Femur (tissue), 1 donor: ENCODE data around the gene VWA8.
"Not testable (repeated sequence)": the region's sequence is repeated elsewhere in the genome, so short reads cannot be mapped to it uniquely, and the experiment has no call there.

Experiments
- DNase-seq: peaks from one replicate; pipeline ENCODE4 v3.0.0-alpha.2; 2017

Gene VWA8

DNA sequence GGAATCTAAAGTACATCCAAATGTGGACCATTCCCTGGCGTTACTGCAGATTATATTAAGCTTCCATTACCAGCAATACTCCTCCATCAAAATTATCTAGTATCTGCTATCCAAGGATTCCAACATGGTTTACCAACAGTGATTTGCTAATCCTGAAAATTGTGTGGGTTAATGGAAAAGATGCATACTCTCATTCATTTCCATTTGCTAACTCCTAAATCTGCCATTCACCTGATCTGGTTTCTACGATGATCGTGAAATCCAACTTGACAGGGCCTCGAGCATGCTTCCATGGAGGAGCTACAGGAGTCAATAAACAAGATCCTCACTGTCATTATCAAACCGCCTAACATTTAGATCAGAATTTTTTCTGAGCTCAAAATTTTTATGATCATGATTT lies 382.5 kb downstream of the VWA8 start:
- DNase-seq = no peak

DNA sequence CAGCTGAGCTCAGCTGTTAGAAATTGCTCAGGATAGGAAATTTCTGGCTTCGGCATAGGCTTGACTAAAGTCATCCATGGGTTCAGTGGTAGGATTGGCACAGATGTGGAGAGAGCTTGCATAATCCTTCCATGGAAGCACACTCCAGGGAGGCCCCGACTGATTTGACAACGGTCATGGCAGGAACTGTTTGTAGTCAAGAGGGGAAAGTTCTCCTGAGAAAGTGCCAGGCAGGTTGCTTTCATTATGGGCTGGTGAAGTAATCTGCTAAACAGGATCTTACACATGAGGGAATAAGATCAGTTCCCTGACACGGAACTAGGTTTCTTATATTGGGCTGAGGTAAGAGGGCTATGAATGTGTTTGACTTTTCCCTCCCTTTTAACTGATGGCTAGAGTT lies 383.5 kb downstream of the VWA8 start:
- peak; percentile 47 for DNase-seq

- DNase-seq = not testable (repeated sequence)
Observed at GRCh38 chr13:41573640-41574039, 387.3 kb downstream of the VWA8 start.

DNA sequence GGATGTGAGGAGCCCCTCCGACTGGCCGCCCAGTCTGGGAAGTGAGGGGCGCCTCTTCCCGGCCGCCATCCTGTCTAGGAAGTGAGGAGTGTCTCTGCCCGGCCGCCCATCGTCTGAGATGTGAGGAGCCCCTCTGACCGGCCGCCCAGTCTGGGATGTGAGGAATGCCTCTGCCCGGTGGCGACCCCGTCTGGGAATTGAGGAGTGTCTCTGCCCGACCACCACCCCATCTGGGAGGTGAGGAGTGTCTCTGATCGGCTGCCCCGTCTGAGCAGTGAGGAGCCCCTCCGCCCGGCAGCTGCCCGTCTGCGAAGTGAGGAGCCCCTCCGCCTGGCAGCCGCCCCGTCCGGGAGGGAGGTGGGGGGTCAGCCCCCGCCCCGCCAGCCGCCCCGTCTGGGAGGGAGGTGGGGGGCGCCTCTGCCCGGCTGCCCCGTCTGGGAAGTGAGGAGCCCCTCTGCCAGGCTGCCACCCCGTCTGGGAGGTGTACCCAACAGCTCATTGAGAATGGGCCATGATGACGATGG lies 389.0 kb downstream of the VWA8 start:
- DNase-seq = not testable (repeated sequence)

DNA sequence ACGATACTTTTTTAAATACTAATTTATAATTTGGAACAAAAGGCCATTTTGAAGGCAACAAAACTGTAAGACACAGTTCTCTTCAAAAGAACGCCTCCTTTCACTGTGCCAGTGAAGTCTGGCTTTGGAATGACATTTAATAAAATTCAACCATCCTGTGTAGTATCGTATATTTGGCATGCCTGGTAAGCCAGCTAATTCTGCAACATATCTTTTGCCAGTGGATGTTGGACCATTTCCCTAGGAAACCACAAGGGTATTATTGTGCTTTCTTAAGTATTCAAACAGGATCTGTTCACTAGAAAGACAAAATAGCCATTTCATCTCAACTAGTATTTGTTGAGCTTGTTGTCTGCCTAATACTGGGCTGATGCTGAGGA lies 391.9 kb downstream of the VWA8 start:
- DNase-seq = no peak

DNA sequence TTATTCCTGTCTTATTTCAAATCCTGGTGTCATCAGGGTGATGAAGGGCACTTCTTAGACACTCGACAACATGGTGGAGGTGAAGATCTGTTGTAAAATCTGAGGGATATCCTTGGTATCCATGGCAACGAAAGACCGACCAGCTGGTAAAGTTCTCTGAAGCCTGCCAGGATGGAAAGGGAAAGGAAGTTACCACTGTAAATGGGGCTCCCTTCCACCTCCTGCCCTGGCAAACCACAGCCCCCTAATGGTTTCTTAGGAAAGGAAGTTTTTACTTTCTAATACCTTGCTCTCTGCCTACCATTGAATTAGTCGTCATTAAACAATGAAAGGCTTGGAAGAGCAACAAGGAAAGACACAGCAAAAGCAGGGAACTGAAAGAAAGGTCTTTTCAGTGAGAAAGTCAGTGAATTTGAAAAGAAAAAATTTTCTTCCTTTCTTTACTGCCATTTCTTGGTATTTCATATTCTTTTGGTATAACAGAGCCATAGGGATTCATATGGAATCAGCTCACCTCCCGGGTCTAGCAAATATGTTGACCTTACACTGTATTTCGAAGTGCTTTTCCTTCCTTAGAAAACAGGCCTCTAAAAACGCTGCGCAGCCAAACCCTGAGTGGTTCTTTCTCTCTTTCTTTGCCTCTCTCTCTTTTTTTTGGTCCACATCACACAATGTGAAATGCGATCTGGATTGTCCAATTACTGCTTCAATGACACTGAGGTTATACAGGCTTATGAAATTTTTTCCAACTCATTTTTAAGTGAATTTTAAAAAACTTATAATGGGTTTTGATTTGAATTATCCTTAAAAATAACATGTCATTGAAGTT lies 392.6 kb downstream of the VWA8 start:
- DNase-seq = no peak

DNA sequence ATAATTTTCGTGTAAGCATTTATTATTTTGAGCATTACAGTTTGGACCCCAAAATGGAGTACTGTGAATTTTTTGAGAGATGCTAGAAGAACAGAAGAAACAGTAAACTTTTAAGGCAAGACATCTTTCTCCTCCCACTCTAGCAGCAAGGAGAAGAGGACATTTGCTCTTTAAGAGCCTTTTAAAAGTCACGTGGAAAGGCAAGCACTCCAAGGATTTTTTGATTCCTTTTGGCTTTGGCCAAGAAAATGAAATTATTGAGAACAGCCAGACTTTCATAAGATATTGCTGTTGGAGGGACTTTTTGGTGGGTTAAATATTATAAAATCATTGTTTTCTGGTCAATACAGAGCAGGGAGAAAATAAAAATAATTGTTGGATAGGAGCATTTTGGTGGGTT lies 393.5 kb downstream of the VWA8 start:
- no peak for DNase-seq

DNA sequence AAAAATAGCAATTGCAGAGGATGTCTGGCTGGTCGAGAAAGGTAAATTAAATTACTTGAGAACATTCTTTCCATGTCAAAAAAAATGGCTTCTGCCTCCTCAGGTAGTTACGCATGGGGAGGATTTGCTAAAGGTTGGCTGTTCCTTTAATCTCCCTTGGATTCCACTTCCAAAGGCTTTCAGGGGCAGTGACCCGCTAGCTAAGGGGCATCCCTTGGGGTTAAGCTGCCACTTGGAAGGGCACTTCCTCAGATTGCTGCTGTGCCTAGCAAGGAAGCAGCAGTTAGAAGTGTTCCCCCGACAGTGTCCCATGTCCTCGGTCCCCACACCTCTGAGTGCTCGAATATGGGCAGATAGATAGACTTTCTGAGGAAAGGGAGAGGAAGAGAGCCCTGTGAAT lies 395.1 kb downstream of the VWA8 start:
- no peak for DNase-seq

DNA sequence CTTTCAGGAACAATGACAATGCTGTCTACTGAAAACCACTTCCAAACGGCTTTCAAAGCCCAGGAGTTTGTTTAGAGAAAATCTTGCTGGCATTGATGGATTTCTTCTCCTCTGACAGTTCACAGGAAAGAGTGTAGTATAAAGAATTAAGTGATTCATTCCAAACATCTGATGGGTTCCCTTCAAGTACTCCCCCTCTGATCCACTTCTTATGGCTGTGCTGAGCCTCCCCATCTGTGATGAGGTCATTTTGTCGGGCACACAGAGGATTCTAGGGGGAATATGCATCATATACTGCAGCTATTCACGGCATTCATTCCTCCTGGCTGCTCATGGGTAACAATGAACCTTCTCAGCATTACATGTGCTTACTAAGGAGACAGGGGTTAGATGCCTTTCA lies 395.7 kb downstream of the VWA8 start:
- DNase-seq = peak; percentile 61

DNA sequence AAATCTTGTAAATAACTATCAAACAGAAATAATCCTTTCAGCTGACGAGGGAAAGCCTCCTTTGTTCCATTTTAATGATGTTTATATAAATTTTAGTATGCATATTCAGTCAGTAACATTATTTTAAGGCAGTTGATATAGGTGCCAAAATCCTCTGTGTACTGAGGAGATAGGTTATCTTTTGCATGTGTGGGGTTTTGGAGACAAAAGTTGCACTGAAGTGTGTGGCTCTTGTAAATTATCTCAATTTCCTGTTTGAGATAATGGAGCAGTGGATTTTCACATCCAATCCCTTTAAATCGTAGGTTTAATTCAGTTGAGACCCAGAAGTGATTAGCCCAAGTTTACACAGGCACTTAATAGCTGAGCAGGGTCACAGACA lies 396.9 kb downstream of the VWA8 start:
- no peak for DNase-seq

GRCh38 chr13:41563341-41563983 lies 397.4 kb downstream of the VWA8 start:
- DNase-seq = no peak

DNA sequence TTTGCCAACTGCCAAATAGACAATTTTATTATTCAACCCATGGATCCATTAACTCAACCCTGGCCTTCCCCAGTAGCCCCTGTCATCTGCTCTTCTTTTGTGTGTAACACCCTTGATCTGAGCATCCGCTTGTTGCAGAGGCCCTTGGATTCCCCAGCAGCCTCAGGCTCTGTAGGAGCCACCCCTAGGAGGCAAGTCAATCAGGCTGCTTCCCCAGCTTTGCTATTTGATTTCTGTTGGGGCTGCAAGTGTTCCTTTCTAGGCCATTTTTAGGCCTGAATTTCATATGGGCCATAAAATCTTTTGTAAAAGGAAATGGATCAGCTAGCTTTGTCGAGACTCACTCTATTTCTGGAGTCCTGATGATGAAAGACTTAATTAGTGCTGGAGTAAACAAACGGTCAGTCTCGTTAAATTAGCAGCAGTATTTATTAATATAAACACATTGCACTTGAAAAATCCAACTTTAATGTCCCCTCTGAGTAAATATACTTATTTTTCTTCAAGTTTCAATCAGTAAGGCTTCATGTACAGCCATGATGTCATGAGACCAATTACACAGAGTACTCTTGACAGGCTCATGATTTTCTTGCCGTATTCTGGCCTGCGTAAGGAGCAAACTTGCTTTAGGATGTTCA lies 398.2 kb downstream of the VWA8 start:
- DNase-seq = no peak

DNA sequence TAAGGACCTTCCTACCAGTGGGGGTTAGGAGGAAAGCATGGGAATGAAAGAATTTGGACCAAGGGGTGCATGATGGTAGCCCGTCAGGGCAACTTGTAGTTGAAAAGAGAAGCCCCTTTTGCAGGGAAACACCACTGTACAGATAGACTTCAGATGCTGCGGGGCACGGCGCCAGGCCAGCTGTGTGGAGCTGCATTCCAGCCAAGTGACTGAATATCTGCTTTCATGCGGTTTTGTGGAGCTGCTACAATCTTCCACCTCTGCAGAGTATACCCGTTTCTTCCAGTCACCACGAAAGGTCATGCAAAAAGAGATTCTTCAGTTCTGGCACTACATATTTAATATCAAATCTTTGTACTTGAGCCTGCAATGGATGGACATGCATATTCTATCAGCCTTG lies 398.8 kb downstream of the VWA8 start:
- DNase-seq = peak; percentile 93

DNA sequence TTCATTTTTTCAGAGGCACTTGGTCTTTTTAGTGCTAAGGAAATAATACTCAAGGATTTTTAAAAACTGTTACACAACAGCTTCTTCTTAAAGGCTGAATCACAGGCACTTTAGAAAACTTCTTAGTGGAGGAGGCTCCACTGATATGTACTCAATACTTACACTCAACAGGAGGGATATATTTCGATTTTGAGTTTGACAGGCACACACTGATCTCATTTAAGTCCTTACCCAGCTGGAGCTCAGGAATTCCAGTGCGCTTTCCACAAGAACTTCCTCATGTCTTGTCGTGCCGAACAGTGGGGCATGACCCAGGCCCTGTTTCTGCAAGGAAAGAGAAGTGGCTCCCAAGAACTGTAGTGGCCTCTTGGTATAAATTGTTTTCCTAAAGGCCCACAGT lies 399.7 kb downstream of the VWA8 start:
- DNase-seq = no peak

DNA sequence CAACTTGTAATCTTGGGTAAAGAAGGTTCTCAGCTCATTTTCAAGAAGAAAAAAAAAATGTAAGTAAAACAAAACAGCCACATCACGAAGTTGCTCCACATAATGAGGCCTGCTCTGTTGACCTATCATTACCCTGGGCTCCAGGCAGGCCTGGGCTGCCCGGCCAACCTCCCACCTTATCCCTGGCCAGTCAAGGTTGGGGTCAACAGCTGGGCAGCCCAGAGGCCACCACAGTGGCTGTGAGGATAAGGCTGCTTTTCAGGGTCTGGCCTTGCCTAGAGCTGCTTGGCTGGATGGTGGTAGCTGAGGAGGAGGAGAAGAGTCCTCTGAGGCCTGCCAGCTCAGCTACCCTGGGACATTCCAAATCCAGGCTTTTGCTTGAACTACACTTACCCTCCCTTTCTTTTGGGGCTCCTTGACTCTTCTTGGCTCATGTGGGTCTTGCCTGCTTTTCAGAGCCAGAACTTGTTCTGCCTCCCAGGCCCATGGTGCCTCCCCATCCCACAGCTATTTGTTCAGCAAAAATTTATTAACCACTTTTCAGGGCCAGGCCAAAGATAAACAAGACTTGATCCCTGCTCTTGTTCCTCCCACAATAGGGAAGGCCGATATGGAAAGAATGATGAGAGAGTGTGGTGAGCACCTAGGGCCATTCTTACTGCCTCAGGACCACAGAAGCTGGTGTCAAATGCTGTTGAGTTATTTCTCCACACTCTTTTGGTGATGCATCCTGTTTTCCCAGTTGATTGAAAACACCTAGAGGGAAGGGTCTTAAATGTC lies 401.9 kb downstream of the VWA8 start:
- no peak for DNase-seq

- DNase-seq = no peak
Observed at GRCh38 chr13:41557719-41558118, 403.2 kb downstream of the VWA8 start.

DNA sequence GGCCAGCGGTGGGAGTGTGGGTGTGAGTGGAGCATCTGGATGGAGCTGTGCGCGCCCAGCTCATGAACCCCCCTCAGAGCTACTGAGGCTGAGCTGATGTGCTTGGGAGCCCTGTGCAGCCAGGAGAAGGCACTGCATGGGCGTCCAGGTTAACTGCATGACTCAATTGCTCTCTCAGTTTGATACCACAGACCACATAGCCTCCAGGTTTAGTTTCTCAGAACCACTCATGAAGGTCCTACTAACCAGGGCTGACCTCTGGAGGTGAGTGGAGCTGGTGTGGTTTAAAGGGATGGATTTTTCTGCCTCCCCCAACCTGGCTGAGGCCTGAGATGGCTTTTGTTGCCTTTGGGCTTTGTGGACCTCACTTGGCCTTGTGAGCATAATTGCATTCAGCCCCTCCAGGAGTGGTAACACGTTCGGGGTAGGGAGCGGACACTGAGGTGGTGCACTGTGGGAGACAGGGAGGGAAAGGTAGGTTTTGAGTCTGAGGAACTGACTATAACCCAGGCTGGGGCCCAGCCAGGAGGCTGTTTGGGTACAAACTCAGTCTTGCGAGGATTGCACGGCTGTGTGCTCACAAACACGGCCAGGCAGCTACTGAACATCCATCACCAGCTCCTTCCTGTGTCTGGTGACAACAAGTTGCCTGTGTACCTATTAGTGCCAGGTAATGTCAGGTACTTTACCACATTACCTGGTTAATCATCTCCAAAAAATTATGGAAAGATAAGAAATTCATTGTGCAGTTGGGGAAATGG lies 406.1 kb downstream of the VWA8 start:
- no peak for DNase-seq

GRCh38 chr13:41554180-41554579 lies 406.7 kb downstream of the VWA8 start:
- DNase-seq = no peak

DNA sequence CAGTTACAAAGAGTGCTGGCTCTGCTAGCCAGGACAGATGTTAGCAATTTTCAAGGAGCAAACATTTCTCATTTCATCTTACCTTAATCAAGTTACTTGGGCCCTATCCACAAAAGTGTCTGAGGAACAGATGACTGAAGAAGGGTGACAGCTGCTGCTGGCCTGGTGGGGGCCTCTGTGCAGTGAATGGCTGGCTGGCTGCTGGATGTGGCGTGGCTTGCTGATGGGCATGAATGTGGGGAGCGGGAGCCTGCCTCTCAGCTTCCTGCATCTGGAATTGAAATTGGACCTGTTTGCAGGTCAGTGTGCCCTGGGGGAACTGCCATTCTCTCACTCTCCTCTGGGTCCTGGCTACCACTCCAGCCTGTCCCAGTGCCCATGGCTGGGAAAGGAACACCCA lies 408.9 kb downstream of the VWA8 start:
- DNase-seq = no peak

DNA sequence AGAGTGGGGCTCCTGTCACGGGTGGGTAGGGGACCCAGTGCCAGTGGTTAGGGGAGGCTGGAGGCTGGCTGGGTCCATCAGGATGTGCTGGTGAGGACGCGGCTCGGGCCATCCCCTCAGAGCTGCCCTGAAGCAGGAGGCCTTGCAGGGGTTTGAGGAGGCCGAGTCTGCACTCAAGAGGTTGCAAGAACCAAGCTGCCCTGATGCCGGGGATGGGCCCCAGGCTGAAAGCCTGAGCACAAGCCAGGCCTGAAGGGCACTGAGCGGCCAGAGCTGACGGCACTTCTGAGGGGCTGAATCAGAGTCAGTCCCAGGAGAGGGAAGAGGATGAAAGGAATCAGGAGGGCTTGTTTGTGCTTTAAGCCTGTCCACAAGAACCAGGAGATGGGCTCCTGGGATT lies 410.6 kb downstream of the VWA8 start:
- DNase-seq = no peak

DNA sequence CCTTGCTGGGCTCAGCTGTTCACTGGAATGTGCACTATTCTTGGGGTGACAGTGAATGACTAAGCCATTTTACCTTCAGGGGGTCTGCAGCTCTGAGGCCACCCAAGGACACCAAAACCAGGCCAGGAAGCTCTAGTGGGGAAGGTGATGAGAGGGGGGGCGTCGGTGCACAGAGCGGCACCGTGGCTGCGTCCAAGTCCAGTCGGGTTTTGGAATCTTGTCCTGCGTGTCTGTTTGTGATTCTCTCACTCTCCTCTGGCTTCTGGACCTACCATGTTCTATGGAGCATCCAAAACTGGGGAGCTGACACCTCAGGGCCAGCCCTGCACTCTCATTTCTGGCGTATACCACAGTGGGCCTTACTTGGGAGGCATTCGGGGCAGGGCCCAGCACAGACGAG lies 411.4 kb downstream of the VWA8 start:
- DNase-seq = no peak

- no peak for DNase-seq
Observed at GRCh38 chr13:41548910-41549309, 412.0 kb downstream of the VWA8 start.
